ENCODE results near the gene EIF3I. TPM values are rescaled to one million over a fixed set of nuclear protein-coding genes. Genes with fewer than 3 reads are reported as not detected.

Gene EIF3I
- total and polyA plus RNA-seq, 2 donors from 2014 or later: 132 to 178 TPM

DNA sequence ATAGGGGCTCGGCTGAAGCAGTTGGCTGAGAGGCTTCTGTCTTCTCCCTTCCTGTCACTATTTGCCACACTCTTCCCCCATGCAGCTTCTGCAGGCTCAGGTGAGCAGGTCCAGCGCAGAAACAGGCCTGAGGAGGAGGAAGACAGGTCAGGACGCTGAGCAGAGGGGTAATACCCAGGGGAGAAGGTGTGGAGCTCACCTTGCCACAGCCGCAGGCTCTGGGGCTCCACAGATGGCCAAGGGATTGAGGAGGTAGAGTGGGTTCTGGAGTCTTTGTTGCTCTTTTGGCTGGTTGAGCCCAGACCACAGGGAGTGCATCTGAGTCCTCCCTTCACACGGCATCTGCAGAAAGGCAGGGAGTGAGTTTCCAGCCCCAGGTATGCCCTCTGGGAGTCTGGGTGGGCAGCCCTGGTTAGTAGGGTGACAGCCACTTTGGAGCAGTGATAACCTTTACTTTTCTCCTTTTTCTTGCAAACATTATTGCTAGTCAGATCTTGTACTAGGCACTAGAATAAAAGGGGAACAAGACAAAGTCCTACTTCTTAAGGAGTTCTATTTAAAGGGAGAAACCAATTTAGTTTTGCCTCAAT lies 9.7 kb downstream of the EIF3I start:
- Histone ChIP-seq H3K9me3 (ENCODE audit: control insufficient read depth in 2 of 3, insufficient read depth in 1 of 3, low read length in 3 of 3) (no peaks in the 10 kb centered on the region), H3K36me3 (ENCODE audit: control insufficient read depth in 2 of 3, insufficient read depth in 3 of 3, low read length in 3 of 3) (peaks cover 0 to 26% (median 20%) of the 10 kb centered on the region in 3 donors), H3K4me1 (ENCODE audit: control insufficient read depth in 2 of 3, insufficient read depth in 2 of 3, low read depth in 1 of 3, low read length in 3 of 3) (no peaks in the 10 kb centered on the region), H3K9ac (ENCODE audit: low read length in 3 of 3) (no peak overlapping the region), H3K27me3 (ENCODE audit: control insufficient read depth, insufficient read depth, low read length) (no peaks in the 10 kb centered on the region), H3K27ac (ENCODE audit: low read depth in 2 of 2, low read length in 2 of 2) (no peak overlapping the region), H3K4me3 (ENCODE audit: low read length in 3 of 3) (no peak overlapping the region)
- TF ChIP-seq CTCF (IDR thresholded peaks at IDR 0.05; ENCODE audit: borderline replicate concordance, extremely low read depth, insufficient read depth): no peak
- intact Hi-C loops (cut with DNase I): no loop called here
- DNase-seq: no peak
- FAIRE-seq: no peak

DNA sequence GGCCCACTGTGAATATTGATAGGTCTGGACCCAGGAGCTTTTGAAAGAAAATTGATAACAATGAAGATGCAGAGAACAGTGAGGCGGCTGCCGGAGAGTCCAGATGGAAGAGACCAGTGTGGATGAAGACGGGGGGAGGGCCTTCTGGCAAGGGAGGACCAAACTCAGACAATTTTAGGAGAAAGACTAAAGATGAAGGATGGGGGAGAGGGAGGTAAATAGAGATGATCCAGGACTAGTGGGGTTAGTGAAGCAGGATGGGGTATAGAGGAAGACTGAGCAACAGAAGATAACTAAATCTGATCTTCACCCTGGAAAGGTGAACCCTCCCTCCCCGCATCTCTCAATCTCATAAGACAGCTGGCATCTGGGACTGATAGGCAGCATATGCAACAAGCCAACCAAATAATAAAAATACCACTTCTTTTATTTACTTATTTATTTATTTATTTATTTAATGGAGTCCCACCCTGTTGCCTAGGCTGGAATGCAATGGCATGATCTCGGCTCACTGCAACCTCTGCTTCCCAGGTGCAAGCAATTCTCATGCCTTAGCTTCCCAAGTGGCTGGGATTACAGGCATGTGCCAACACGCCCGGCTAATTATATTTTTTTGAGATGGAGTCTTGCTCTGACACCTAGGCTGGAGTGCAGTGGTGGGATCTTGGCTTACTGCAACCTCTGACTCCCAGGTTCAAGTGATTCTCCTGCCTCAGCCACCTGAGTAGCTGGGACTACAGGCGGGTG lies 10.5 kb downstream of the EIF3I start:
- H3K36me3 ChIP-seq (ENCODE audit: control insufficient read depth in 2 of 3, insufficient read depth in 3 of 3, low read length in 3 of 3): peaks cover 0 to 24% (median 19%) of the 10 kb centered on the region in 3 donors

GRCh38 chr1:32234792-32235191 lies 12.6 kb downstream of the EIF3I start:
- Histone ChIP-seq H3K27ac (ENCODE audit: low read depth in 2 of 2, low read length in 2 of 2) (no peak overlapping the region), H3K4me1 (ENCODE audit: control insufficient read depth in 2 of 3, insufficient read depth in 2 of 3, low read depth in 1 of 3, low read length in 3 of 3) (peaks cover 0 to under 1% (median 0%) of the 10 kb centered on the region in 3 donors), H3K4me3 (ENCODE audit: low read length in 3 of 3) (no peak overlapping the region), H3K27me3 (ENCODE audit: control insufficient read depth, insufficient read depth, low read length) (no peaks in the 10 kb centered on the region), H3K36me3 (ENCODE audit: control insufficient read depth in 2 of 3, insufficient read depth in 3 of 3, low read length in 3 of 3) (peaks cover 0 to 10% (median 5%) of the 10 kb centered on the region in 3 donors), H3K9ac (ENCODE audit: low read length in 3 of 3) (no peak overlapping the region), H3K9me3 (ENCODE audit: control insufficient read depth in 2 of 3, insufficient read depth in 1 of 3, low read length in 3 of 3) (no peaks in the 10 kb centered on the region)
- intact Hi-C loops (cut with DNase I): no loop called here
- no peak for FAIRE-seq
- DNase-seq: no peak
- TF ChIP-seq CTCF (IDR thresholded peaks at IDR 0.05; ENCODE audit: borderline replicate concordance, extremely low read depth, insufficient read depth): no peak

More for the DNA sequence above, 10.5 kb downstream of the EIF3I start:
- Histone ChIP-seq H3K27ac (ENCODE audit: low read depth in 2 of 2, low read length in 2 of 2) (no peak overlapping the region), H3K4me3 (ENCODE audit: low read length in 3 of 3) (no peak overlapping the region), H3K9me3 (ENCODE audit: control insufficient read depth in 2 of 3, insufficient read depth in 1 of 3, low read length in 3 of 3) (no peaks in the 10 kb centered on the region), H3K4me1 (ENCODE audit: control insufficient read depth in 2 of 3, insufficient read depth in 2 of 3, low read depth in 1 of 3, low read length in 3 of 3) (no peaks in the 10 kb centered on the region), H3K27me3 (ENCODE audit: control insufficient read depth, insufficient read depth, low read length) (no peaks in the 10 kb centered on the region), H3K9ac (ENCODE audit: low read length in 3 of 3) (no peak overlapping the region)
- FAIRE-seq (no peak), DNase-seq (no peak)
- intact Hi-C loops (cut with DNase I): no loop called here
- TF ChIP-seq CTCF (IDR thresholded peaks at IDR 0.05; ENCODE audit: borderline replicate concordance, extremely low read depth, insufficient read depth): no peak

Measured in kidney (tissue), 14 donors.